Mesendoderm (in vitro differentiated cells): Measurements from ENCODE around the gene OR8A1.
A peak's percentile ranks its signal among the peaks of the same experiment; 100 is the strongest.

Experiments
- DNase-seq: peaks from one replicate; pipeline ENCODE4 v3.0.0; 2013
- H2AK5ac ChIP-seq: 2 replicates; pipeline ENCODE4 v1.6.1; 2013; ENCODE audit warnings: low read length, inconsistent platforms
- H2BK120ac ChIP-seq: 2 replicates; pipeline ENCODE4 v1.6.1; 2013; ENCODE audit warnings: low read depth, mild to moderate bottlenecking, low read length, moderate library complexity, mixed read lengths
- H2BK15ac ChIP-seq: replicated peaks from 2 replicates; pipeline ENCODE4 v1.6.1; 2013; ENCODE audit warnings: low read depth, mild to moderate bottlenecking, moderate library complexity
- H2BK5ac ChIP-seq: 2 replicates; pipeline ENCODE4 v1.6.1; 2013; ENCODE audit warnings: low read length, inconsistent platforms
- H3K18ac ChIP-seq: 2 replicates; pipeline ENCODE4 v1.6.1; 2013; ENCODE audit warnings: mild to moderate bottlenecking, low read length, mixed read lengths
- H3K23ac ChIP-seq: one replicate; pipeline ENCODE4 v1.6.1; 2013; ENCODE audit warnings: low read length
- H3K27ac ChIP-seq: 2 replicates; pipeline ENCODE4 v1.5.1; 2013; ENCODE audit warnings: low read depth, mild to moderate bottlenecking, inconsistent platforms, low read length, moderate library complexity
- H3K27me3 ChIP-seq: 2 replicates; pipeline ENCODE4 v1.6.1; 2013; ENCODE audit warnings: low read length, control low read depth, mild to moderate bottlenecking, inconsistent platforms; ENCODE audit not compliant: insufficient read depth, poor library complexity
- H3K36me3 ChIP-seq: 2 replicates; pipeline ENCODE4 v1.6.1; 2013; ENCODE audit warnings: low read length, inconsistent platforms; ENCODE audit not compliant: control insufficient read depth, insufficient read depth
- H3K4ac ChIP-seq: one replicate; pipeline ENCODE4 v1.6.1; 2013; ENCODE audit warnings: low read depth, mild to moderate bottlenecking, low read length, moderate library complexity
- H3K4me1 ChIP-seq: 2 replicates; pipeline ENCODE4 v1.6.1; 2013; ENCODE audit warnings: low read depth, low read length, inconsistent platforms; ENCODE audit not compliant: control insufficient read depth
- H3K4me2 ChIP-seq: 2 replicates; pipeline ENCODE4 v1.6.1; 2013; ENCODE audit warnings: low read length
- H3K4me3 ChIP-seq: 2 replicates; pipeline ENCODE4 v1.5.1; 2013; ENCODE audit warnings: mild to moderate bottlenecking, low read length
- H3K56ac ChIP-seq: one replicate; pipeline ENCODE4 v1.6.1; 2013; ENCODE audit warnings: low read length
- H3K79me1 ChIP-seq: 2 replicates; pipeline ENCODE4 v1.6.1; 2013; ENCODE audit warnings: low read length, inconsistent platforms
- H3K79me2 ChIP-seq: 2 replicates; pipeline ENCODE4 v1.6.1; 2013; ENCODE audit warnings: mild to moderate bottlenecking, low read length; ENCODE audit not compliant: control insufficient read depth, insufficient read depth
- H3K9ac ChIP-seq: 2 replicates; pipeline ENCODE4 v1.6.1; 2013; ENCODE audit warnings: low read length, inconsistent platforms
- H4K5ac ChIP-seq: one replicate; pipeline ENCODE4 v1.6.1; 2013; ENCODE audit warnings: low read length
- H4K8ac ChIP-seq: one replicate; pipeline ENCODE4 v1.6.1; 2013; ENCODE audit warnings: low read depth, mild to moderate bottlenecking, control low read depth, low read length, moderate library complexity
- WGBS: extraction: QIAGEN DNeasy Blood & Tissue Kit; methylation state at CpG from one replicate; pipeline ENCODE4 v1.1.7; 2013; ENCODE audit warnings: low lambda C conversion rate, missing lambda C conversion rate; ENCODE audit not compliant: insufficient coverage; ENCODE audit errors: extremely low coverage; 5-methylcytosine and 5-hydroxymethylcytosine counted together

OR8A1 gene

DNA sequence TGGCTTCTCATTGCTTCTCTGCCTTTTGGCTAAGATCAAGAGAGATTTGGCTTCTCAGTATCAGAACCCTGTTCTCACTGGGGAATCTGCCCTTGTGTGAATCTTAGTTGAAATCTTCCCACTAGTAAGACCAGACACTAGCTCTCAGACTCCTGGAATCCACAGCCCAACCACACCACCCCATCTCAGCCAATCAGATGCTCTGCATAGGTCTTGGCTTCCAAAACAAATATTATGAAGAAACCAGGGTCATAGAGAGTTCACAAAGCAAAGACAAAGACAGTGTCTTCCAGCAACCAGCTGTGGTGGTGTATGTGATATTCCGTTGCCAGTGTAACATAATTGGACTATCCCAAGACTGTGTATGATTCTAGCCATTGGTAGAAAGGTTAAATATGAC is 31.8 kb upstream of the OR8A1 start:
- DNase-seq, result peak; percentile 62
- no peak overlapping the region for H3K18ac ChIP-seq
- no peak overlapping the region for H3K27ac ChIP-seq
- peaks cover 4% of the 10 kb centered on the region for H3K4me1 ChIP-seq
- H2AK5ac ChIP-seq, result no peak overlapping the region
- H4K8ac ChIP-seq, result no peak overlapping the region
- no peak overlapping the region for H3K4ac ChIP-seq
- no peaks in the 10 kb centered on the region for H3K36me3 ChIP-seq
- H2BK120ac ChIP-seq, result no peak overlapping the region
- WGBS, result no CpG with 5 or more reads among the region's 1 CpG
- no peak overlapping the region for H3K23ac ChIP-seq
- H3K4me2 ChIP-seq, result no peak overlapping the region
- no peak overlapping the region for H2BK5ac ChIP-seq
- H3K79me2 ChIP-seq, result no peaks in the 10 kb centered on the region
- no peak overlapping the region for H4K5ac ChIP-seq
- no peaks in the 10 kb centered on the region for H3K79me1 ChIP-seq
- H2BK15ac ChIP-seq, result no peak overlapping the region
- H3K56ac ChIP-seq, result no peak overlapping the region
- no peaks in the 10 kb centered on the region for H3K27me3 ChIP-seq
- no peak overlapping the region for H3K9ac ChIP-seq
- H3K4me3 ChIP-seq, result no peak overlapping the region

DNA sequence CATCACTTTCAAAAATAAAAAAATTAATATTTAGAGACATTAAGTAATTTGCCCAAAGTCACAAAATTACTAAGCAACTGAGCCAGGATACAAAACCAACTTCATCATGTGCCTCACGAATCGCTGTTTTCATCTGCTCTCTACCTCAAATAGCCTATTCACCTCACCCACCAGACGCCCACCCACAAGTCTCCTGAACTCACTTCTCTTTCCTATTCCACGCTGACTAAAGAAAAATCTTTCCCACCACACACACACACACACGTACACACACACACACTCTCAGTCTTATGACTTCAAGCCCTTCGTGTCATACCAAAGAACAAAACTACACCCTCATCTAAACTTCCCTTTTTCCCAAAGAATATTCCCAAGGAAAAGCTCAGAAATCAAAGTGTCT is 28.6 kb upstream of the OR8A1 start:
- no peak overlapping the region for H3K56ac ChIP-seq
- no peak overlapping the region for H4K8ac ChIP-seq
- no peak overlapping the region for H3K4ac ChIP-seq
- H2BK15ac ChIP-seq, result no peak overlapping the region
- H3K4me3 ChIP-seq, result no peak overlapping the region
- no peak overlapping the region for H3K23ac ChIP-seq
- no peak overlapping the region for H3K18ac ChIP-seq
- WGBS, result 100% methylated on average over 2 of the region's 6 CpGs
- H3K4me1 ChIP-seq, result peaks cover 2% of the 10 kb centered on the region
- H3K79me2 ChIP-seq, result no peaks in the 10 kb centered on the region
- H2BK5ac ChIP-seq, result no peak overlapping the region
- H3K36me3 ChIP-seq, result no peaks in the 10 kb centered on the region
- no peak overlapping the region for H3K27ac ChIP-seq
- DNase-seq, result no peak
- H3K27me3 ChIP-seq, result no peaks in the 10 kb centered on the region
- H2AK5ac ChIP-seq, result no peak overlapping the region
- no peak overlapping the region for H3K4me2 ChIP-seq
- H2BK120ac ChIP-seq, result no peak overlapping the region
- no peak overlapping the region for H3K9ac ChIP-seq
- no peaks in the 10 kb centered on the region for H3K79me1 ChIP-seq
- no peak overlapping the region for H4K5ac ChIP-seq

- Histone ChIP-seq H3K4me2 (no peak overlapping the region), H3K4me3 (no peak overlapping the region), H3K18ac (no peak overlapping the region), H3K4ac (no peak overlapping the region), H3K79me1 (no peaks in the 10 kb centered on the region), H3K4me1 (no peaks in the 10 kb centered on the region), H2BK15ac (no peak overlapping the region), H2BK5ac (no peak overlapping the region), H3K9ac (no peak overlapping the region), H3K27me3 (no peaks in the 10 kb centered on the region), H2AK5ac (no peak overlapping the region), H3K23ac (no peak overlapping the region), H3K79me2 (no peaks in the 10 kb centered on the region), H3K36me3 (no peaks in the 10 kb centered on the region), H4K8ac (no peak overlapping the region), H4K5ac (no peak overlapping the region), H3K27ac (no peak overlapping the region), H3K56ac (no peak overlapping the region), H2BK120ac (no peak overlapping the region)
- DNase-seq, result no peak
- WGBS, result no CpG with 5 or more reads among the region's 6 CpGs
Measured at GRCh38 chr11:124543145-124543544, 26.7 kb upstream of the OR8A1 start.

GRCh38 chr11:124543554-124543953 is 26.2 kb upstream of the OR8A1 start, which contains the start of gene OR8B12:
Gene OR8B12 (minus strand): TSS chr11:124543654. CDS start chr11:124543654, 0 bp downstream.
- Histone ChIP-seq H3K4me3 (no peak within 1 kb of the TSS), H4K5ac (no peak within 1 kb of the TSS), H3K27me3 (no peaks in the 10 kb centered on the region), H3K56ac (no peak within 1 kb of the TSS), H3K36me3 (no peaks in the 10 kb centered on the region), H2BK5ac (no peak within 1 kb of the TSS), H3K79me1 (no peaks in the 10 kb centered on the region), H3K4ac (no peak within 1 kb of the TSS), H3K4me1 (no peaks in the 10 kb centered on the region), H3K27ac (no peak within 1 kb of the TSS), H3K79me2 (no peaks in the 10 kb centered on the region), H3K23ac (no peak within 1 kb of the TSS), H3K9ac (no peak within 1 kb of the TSS), H3K18ac (no peak within 1 kb of the TSS), H2AK5ac (no peak within 1 kb of the TSS), H2BK120ac (no peak within 1 kb of the TSS), H4K8ac (no peak within 1 kb of the TSS), H2BK15ac (no peak within 1 kb of the TSS), H3K4me2 (no peak within 1 kb of the TSS)
- WGBS, result no CpG with 5 or more reads among the region's 5 CpGs
- DNase-seq, result no peak

GRCh38 chr11:124551189-124551588 is 18.6 kb upstream of the OR8A1 start:
- no peak overlapping the region for H2BK5ac ChIP-seq
- no peak overlapping the region for H3K27ac ChIP-seq
- H3K4ac ChIP-seq, result no peak overlapping the region
- H3K56ac ChIP-seq, result no peak overlapping the region
- H3K9ac ChIP-seq, result no peak overlapping the region
- H2BK120ac ChIP-seq, result no peak overlapping the region
- H3K18ac ChIP-seq, result no peak overlapping the region
- no CpG with 5 or more reads among the region's 6 CpGs for WGBS
- H4K5ac ChIP-seq, result no peak overlapping the region
- peak; percentile 34 for DNase-seq
- H3K36me3 ChIP-seq, result no peaks in the 10 kb centered on the region
- H3K23ac ChIP-seq, result no peak overlapping the region
- H3K79me2 ChIP-seq, result no peaks in the 10 kb centered on the region
- H3K4me1 ChIP-seq, result no peaks in the 10 kb centered on the region
- H4K8ac ChIP-seq, result no peak overlapping the region
- no peak overlapping the region for H2AK5ac ChIP-seq
- H2BK15ac ChIP-seq, result no peak overlapping the region
- H3K27me3 ChIP-seq, result no peaks in the 10 kb centered on the region
- H3K79me1 ChIP-seq, result no peaks in the 10 kb centered on the region
- H3K4me2 ChIP-seq, result no peak overlapping the region
- no peak overlapping the region for H3K4me3 ChIP-seq

- H3K23ac ChIP-seq, result no peak overlapping the region
- H3K56ac ChIP-seq, result no peak overlapping the region
- no peaks in the 10 kb centered on the region for H3K79me1 ChIP-seq
- H3K4me1 ChIP-seq, result no peaks in the 10 kb centered on the region
- no peak overlapping the region for H3K27ac ChIP-seq
- H3K18ac ChIP-seq, result no peak overlapping the region
- no peak overlapping the region for H3K4me2 ChIP-seq
- no peaks in the 10 kb centered on the region for H3K36me3 ChIP-seq
- H3K27me3 ChIP-seq, result no peaks in the 10 kb centered on the region
- H3K9ac ChIP-seq, result no peak overlapping the region
- H2BK120ac ChIP-seq, result no peak overlapping the region
- no peak overlapping the region for H2AK5ac ChIP-seq
- no peak overlapping the region for H4K8ac ChIP-seq
- H3K4me3 ChIP-seq, result no peak overlapping the region
- WGBS, result no CpG with 5 or more reads among the region's 4 CpGs
- H4K5ac ChIP-seq, result no peak overlapping the region
- no peaks in the 10 kb centered on the region for H3K79me2 ChIP-seq
- no peak overlapping the region for H2BK15ac ChIP-seq
- no peak overlapping the region for H3K4ac ChIP-seq
- peak; percentile 17 for DNase-seq
- H2BK5ac ChIP-seq, result no peak overlapping the region
Measured at GRCh38 chr11:124551987-124552386, 17.8 kb upstream of the OR8A1 start.
